Stimulated activated CD4-positive, alpha-beta T cell treated with anti-CD3 and anti-CD28 coated beads, Interleukin-1b, Interleukin-23, amount 100 ng/mL, for 24 hours (primary cell): ENCODE measurements around the gene ITIH6.

Experiments
- DNase-seq, 4 experiments: peaks; one replicate each; pipeline ENCODE4 v3.0.0-alpha.2; 2020; ENCODE audit warnings: low read depth in 4 of 4, low spot score in 1 of 4

Gene ITIH6

GRCh38 chrX:54715621-54716020 is 82.4 kb downstream of the ITIH6 start:
- no peak for DNase-seq

- DNase-seq = no peak
Measured at GRCh38 chrX:54714424-54714823, 83.6 kb downstream of the ITIH6 start.

GRCh38 chrX:54711735-54712134 is 86.3 kb downstream of the ITIH6 start:
- no peak for DNase-seq

- DNase-seq = no peak
Measured at GRCh38 chrX:54710920-54711319, 87.1 kb downstream of the ITIH6 start.

- no peak for DNase-seq
Measured at GRCh38 chrX:54708404-54708803, 89.7 kb downstream of the ITIH6 start.
